Heart right ventricle (tissue), 16 donors: Measurements from ENCODE around the gene DDX5. TPM values are rescaled to one million over a fixed set of nuclear protein-coding genes. Genes with fewer than 3 reads are reported as not detected.
"Not testable (repeated sequence)": the region's sequence is repeated elsewhere in the genome, so short reads cannot be mapped to it uniquely, and the experiment has no call there.

Experiments
- ATAC-seq, 8 donors: fragments of 200-7000 bp; cut with Tn5 transposase; one replicate each; pipeline ENCODE4 v1.9.1; 2020; ENCODE audit warnings: mild to moderate bottlenecking in 8 of 8, moderate library complexity in 8 of 8, moderate number of reproducible peaks in 1 of 8
- DNase-seq, 2 donors: peaks; one replicate each; pipeline ENCODE4 v3.0.0-alpha.2; 2020
- H3K27ac ChIP-seq, 10 donors: fragments of 200-600 bp; sonication (generic) in 2 of 10; one replicate each; pipeline versions ENCODE4 v1.5.0 to v1.8.0; 2020 to 2022; ENCODE audit warnings: mild to moderate bottlenecking in 3 of 10
- H3K27me3 ChIP-seq, 7 donors: fragments of 200-600 bp; one replicate each; pipeline ENCODE4 v1.8.0; 2021 to 2022; ENCODE audit warnings: mild to moderate bottlenecking in 2 of 7
- H3K36me3 ChIP-seq, 9 donors: fragments of 200-600 bp; sonication (generic) in 1 of 9; one replicate each; pipeline versions ENCODE4 v1.5.0 to v1.8.0; 2020 to 2022; ENCODE audit warnings: mild to moderate bottlenecking in 2 of 9
- H3K4me1 ChIP-seq, 9 donors: fragments of 200-600 bp; sonication (generic) in 1 of 9; one replicate each; pipeline versions ENCODE4 v1.5.0 to v1.8.0; 2020 to 2022; ENCODE audit warnings: mild to moderate bottlenecking in 4 of 9
- H3K4me3 ChIP-seq, 10 donors: fragments of 200-600 bp; sonication (generic) in 2 of 10; one replicate each; pipeline versions ENCODE4 v1.5.0 to v1.8.0; 2020 to 2022; ENCODE audit warnings: mild to moderate bottlenecking in 7 of 10, moderate library complexity in 2 of 10
- H3K9me3 ChIP-seq, 11 donors: fragments of 200-600 bp in 10 of 11; sonication (generic) in 2 of 11; one replicate each; pipeline versions ENCODE4 v1.5.0 to v1.8.0; 2013 to 2022; ENCODE audit warnings: mild to moderate bottlenecking in 2 of 11, control low read depth in 1 of 11, moderate library complexity in 1 of 11
- WGBS, 2 donors: extraction: QIAGEN DNeasy Blood & Tissue Kit; methylation state at CpG; one replicate each; pipeline ENCODE4 v1.1.7; 2013; ENCODE audit warnings: inconsistent platforms in 1 of 2; 5-methylcytosine and 5-hydroxymethylcytosine counted together
- intact Hi-C, 10 donors: fragments of 100-400 bp; cut with DNase I; formaldehyde crosslinking; loops; one replicate each; pipeline versions ENCODE4 v1.11.1 to v1.14.2; 2022
- polyA plus RNA-seq, 2 donors: library from polyadenylated mRNA; stranded (reverse); fragments of 200-250 nt; gene quantifications; one replicate each; pipeline ENCODE4 v1.2.3, GENCODE V29; 2013
- total RNA-seq, 10 donors: library from RNA; stranded (reverse); fragmentation: NEBNext Ultra II Directional in 3 of 10; extraction: Animal tissue kit (Norgen Biotek cat#: 25700) in 3 of 10; gene quantifications; one replicate each; pipeline versions ENCODE4 v1.2.1 to v1.2.4, GENCODE V29; 2021 to 2023
- TF ChIP-seq, protein P1 (sequence below), 9 donors: fragments of 200-600 bp; sonication (generic) in 2 of 9; IDR thresholded peaks; one replicate each; pipeline versions ENCODE4 v1.5.0 to v1.8.0; 2021 to 2022; ENCODE audit warnings: antibody characterized with exemption in 9 of 9, mild to moderate bottlenecking in 5 of 9, moderate library complexity in 1 of 9
- donor health status: Arrhythmogenic right ventricular cardiomyopathy.
- donor health status: ischemic (EF 13 %, LVEDD 7.1; RV severe dilation, severe dysfunction).
- donor health status: healthy with polysubstance abuse.
- donor health status: DM: no; HTN: yes; CAD: no.
- donor health status: DM: no; HTN: no; CAD: no.
- donor health status: ischemic (EF 25% LVEDD 6.9; RV normal size, moderate dysfunction).
- donor health status: ischemic (EF 25% LVEDD 5.7; RV mildly dilated, moderate dysfunction).
- donor health status: healthy.
- donor health status: DM: yes; HTN: yes; CAD: no.
- donor health status: Ischemic cardiomyopathy.
- donor health status: ischemic (EF 35%, LVEDD 5.7; RV mildly dilated, moderate dysfunction).
- donor health status: nonischemic (EF 11% LVEDD 7.7; RV severe dilation, severe dysfunction).
- donor health status: DM: yes; HTN: yes; CAD: no.
- donor health status: PGD.
- donor health status: ischemic (EF 29% LVEDD 5.4; RV normal size, mild dysfunction).
- donor health status: nonischemic (EF 23%, LVEDD 6.1; RV moderate dilation, normal function).

The DDX5 gene
- total and polyA plus RNA-seq, 12 donors, result 215 to 474 (median 349) TPM

DNA sequence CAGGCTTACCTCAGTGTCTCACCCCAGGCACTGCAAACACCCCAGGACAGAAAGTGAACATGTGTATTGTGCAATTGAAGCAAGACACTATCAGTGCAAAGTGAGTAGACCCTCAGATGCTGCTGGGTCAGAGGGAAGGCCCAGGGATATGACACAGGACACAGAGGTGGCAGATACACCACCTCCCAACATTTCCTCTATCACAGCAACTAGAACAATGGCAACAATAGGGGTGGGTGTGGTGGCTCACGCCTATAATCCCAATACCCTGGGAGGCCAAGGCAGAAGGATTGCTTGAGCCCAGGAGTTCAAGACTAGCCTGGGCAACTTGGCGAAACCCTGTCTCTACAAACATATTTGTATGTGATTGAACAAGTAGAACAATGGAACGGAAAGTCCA, 34.6 kb downstream of the DDX5 start:
- Histone ChIP-seq H3K36me3 (peaks cover 0 to 66% (median 0%) of the 10 kb centered on the region in 9 donors), H3K4me3 (no peak overlapping the region), H3K27me3 (no peaks in the 10 kb centered on the region), H3K9me3 (no peaks in the 10 kb centered on the region), H3K4me1 (no peaks in the 10 kb centered on the region), H3K27ac (no peak overlapping the region)
- WGBS, 2 donors, result 87 to 95% methylated on average over 3 of the region's 3 CpGs
- DNase-seq, result no peak
- no peak for ATAC-seq
- TF ChIP-seq, protein P1, sequence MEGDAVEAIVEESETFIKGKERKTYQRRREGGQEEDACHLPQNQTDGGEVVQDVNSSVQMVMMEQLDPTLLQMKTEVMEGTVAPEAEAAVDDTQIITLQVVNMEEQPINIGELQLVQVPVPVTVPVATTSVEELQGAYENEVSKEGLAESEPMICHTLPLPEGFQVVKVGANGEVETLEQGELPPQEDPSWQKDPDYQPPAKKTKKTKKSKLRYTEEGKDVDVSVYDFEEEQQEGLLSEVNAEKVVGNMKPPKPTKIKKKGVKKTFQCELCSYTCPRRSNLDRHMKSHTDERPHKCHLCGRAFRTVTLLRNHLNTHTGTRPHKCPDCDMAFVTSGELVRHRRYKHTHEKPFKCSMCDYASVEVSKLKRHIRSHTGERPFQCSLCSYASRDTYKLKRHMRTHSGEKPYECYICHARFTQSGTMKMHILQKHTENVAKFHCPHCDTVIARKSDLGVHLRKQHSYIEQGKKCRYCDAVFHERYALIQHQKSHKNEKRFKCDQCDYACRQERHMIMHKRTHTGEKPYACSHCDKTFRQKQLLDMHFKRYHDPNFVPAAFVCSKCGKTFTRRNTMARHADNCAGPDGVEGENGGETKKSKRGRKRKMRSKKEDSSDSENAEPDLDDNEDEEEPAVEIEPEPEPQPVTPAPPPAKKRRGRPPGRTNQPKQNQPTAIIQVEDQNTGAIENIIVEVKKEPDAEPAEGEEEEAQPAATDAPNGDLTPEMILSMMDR (IDR thresholded peaks at IDR 0.05), result no peak
- intact Hi-C loops, result no loop called here

DNA sequence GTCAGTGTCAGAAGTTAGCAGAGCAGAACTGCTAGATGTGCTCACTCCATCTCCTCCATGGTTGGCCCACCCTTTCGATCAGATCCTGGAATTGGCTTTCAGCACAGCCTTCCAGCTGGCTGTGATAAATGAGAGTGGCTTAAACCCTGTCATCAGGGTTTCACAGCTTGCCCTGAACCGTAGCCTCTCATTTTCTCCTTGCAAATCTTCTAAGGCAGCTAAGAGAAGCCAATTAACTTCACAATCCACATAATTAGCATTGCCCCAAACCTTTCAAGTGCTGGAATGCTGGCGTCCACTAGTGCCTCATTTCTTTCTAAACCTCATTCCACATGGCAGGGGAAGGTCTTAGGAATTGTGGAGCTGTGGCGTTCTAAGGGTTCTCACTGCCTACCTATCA, 35.5 kb downstream of the DDX5 start:
- TF ChIP-seq, protein P1 (IDR thresholded peaks at IDR 0.05), result no peak
- WGBS, 2 donors, result 78 to 81% methylated on average over 4 of the region's 4 CpGs
- intact Hi-C loops, result no loop called here
- Histone ChIP-seq H3K36me3 (peaks cover 0 to 67% (median 0%) of the 10 kb centered on the region in 9 donors), H3K4me1 (no peaks in the 10 kb centered on the region), H3K27ac (no peak overlapping the region), H3K27me3 (no peaks in the 10 kb centered on the region), H3K4me3 (no peak overlapping the region), H3K9me3 (no peaks in the 10 kb centered on the region)
- DNase-seq (no peak), ATAC-seq (no peak)

DNA sequence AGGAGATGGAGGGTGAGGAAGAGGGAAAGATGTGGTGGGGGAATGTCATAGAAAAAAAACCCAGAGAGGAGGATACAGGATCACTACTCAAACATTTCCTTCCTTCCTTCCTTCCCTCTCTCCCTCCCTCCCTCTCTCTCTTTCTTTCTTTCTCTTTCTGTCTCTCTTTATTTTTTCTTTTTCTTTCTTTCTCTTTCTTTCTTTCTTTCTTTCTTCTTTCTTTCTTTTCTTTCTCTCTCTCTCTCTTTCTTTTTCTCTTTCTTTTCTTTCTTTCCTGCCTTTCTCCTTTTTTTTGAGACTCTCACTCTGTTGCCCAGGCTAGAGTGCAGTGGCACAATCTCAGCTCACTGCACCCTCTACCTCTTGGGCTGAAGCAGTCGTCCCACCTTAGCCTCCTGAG, 39.3 kb downstream of the DDX5 start:
- H3K4me3 ChIP-seq, H3K9me3 ChIP-seq, H3K27me3 ChIP-seq, DNase-seq, intact Hi-C loops, H3K27ac ChIP-seq, H3K4me1 ChIP-seq, ATAC-seq: not testable (repeated sequence)
- WGBS, 2 donors, result 74 to 86% methylated on average over 1 of the region's 1 CpG
- H3K36me3 ChIP-seq, result peaks cover 0 to 91% (median 0%) of the 10 kb centered on the region in 9 donors

DNA sequence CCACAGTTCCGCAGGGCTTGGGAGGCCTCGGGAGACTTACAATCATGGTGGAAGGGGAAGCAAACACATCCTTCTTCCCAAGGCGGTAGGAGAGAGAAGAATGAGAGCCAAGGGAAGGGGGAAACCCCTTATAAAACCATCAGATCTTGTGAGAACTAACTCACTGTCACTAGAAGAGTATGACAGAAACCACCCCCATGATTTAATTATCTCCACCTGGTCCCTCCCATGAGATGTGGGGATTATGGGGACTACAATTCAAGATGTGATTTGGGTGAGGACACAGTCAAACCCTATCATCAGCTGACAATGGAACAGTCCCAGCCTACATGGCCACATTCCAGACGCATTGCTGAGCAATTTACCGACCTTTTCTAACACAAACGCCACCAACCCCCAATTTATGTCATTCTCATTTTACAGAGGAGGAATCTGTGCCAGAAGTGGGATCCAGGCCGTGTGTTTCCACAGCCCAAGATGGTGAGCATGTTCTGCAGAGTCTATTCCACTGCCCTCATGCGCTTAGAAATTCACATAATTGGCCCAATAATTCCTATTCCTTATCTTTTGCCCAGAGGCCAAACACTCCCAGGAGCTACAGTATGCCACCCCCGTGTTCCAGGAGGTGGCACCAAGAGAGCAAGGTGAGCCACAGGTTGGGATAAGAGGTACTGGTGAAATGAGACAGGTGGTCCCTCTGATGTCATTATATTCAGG, 39.9 kb downstream of the DDX5 start:
- peaks cover 0 to 5% (median 0%) of the 10 kb centered on the region in 9 donors for H3K4me1 ChIP-seq
- H3K4me3 ChIP-seq, result no peak overlapping the region
- peaks cover 0 to 93% (median 0%) of the 10 kb centered on the region in 9 donors for H3K36me3 ChIP-seq
- no peaks in the 10 kb centered on the region for H3K27me3 ChIP-seq
- TF ChIP-seq, protein P1 (IDR thresholded peaks at IDR 0.05), result no peak
- intact Hi-C loops, result no loop called here
- H3K9me3 ChIP-seq, result no peaks in the 10 kb centered on the region
- WGBS, 2 donors, result 68 to 70% methylated on average over 9 of the region's 9 CpGs
- ATAC-seq (no peak), DNase-seq (no peak)
- H3K27ac ChIP-seq, result no peak overlapping the region

DNA sequence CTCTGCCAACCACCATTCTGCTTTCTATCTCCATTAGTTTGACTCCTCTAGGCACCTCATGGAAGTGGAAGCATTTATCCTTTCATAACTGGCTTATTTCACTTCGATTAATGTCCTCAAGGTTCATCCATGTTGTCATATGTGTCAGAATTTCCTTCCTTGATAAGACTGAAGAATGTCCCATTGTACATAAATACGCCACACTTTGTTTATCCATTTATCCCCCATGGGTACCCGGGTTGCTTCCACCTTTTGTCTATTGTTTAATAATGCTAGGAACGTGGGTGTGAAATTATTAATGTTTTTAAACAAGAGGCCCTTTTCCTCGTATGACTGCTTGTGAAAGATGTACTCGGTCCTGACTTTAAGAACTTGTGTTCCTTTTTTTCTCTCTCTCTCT, 44.3 kb downstream of the DDX5 start:
- H3K9me3 ChIP-seq, result no peaks in the 10 kb centered on the region
- no peak overlapping the region for H3K4me3 ChIP-seq
- H3K27ac ChIP-seq, result no peak overlapping the region
- H3K36me3 ChIP-seq, result peaks cover 0 to 79% (median 0%) of the 10 kb centered on the region in 9 donors
- ATAC-seq (peak in 1 of 8 donors; percentile 46), DNase-seq (no peak)
- 54 to 73% methylated on average over 6 of the region's 6 CpGs for WGBS, 2 donors
- TF ChIP-seq, protein P1 (IDR thresholded peaks at IDR 0.05), result no peak
- H3K27me3 ChIP-seq, result no peaks in the 10 kb centered on the region
- intact Hi-C loops, result no loop called here
- peaks cover 0 to 20% (median 8%) of the 10 kb centered on the region in 9 donors for H3K4me1 ChIP-seq
